ENCODE data around the gene EPPIN.

DNA sequence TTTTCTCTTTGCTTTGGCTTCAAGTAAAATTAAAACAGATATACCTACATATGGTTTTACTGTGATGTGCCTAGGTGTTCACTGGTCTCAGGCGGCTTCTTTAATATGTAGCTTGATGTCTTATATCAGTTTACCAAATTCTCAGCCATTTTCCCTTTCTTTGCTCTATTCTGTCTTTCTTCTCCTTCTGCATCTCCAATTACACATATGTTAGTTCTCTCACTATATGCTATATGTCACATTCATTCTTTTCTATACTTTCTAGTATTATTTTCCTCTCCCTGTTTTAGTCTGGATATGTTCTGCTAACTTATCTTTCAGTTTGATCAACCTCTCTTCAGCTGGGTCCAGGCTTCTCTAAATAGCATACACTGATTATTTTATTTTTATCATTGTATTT is 46.3 kb upstream of the EPPIN start:
- TF ChIP-seq, protein P1, sequence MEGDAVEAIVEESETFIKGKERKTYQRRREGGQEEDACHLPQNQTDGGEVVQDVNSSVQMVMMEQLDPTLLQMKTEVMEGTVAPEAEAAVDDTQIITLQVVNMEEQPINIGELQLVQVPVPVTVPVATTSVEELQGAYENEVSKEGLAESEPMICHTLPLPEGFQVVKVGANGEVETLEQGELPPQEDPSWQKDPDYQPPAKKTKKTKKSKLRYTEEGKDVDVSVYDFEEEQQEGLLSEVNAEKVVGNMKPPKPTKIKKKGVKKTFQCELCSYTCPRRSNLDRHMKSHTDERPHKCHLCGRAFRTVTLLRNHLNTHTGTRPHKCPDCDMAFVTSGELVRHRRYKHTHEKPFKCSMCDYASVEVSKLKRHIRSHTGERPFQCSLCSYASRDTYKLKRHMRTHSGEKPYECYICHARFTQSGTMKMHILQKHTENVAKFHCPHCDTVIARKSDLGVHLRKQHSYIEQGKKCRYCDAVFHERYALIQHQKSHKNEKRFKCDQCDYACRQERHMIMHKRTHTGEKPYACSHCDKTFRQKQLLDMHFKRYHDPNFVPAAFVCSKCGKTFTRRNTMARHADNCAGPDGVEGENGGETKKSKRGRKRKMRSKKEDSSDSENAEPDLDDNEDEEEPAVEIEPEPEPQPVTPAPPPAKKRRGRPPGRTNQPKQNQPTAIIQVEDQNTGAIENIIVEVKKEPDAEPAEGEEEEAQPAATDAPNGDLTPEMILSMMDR (IDR thresholded peaks at IDR 0.05): no peak
- no peak for TF ChIP-seq POLR2A (IDR thresholded peaks at IDR 0.05)
